HepG2 (cell line): Measurements from ENCODE around the gene VKORC1L1. TPM values are rescaled to one million over a fixed set of nuclear protein-coding genes. Genes with fewer than 3 reads are reported as not detected.
"Not testable (repeated sequence)": the region's sequence is repeated elsewhere in the genome, so short reads cannot be mapped to it uniquely, and the experiment has no call there.

Experiments used
- ATAC-seq: fragments of 200-7000 bp; cut with Tn5 transposase; 3 replicates; pipeline ENCODE4 v1.9.1; 2020; ENCODE audit warnings: mild to moderate bottlenecking, moderate library complexity
- BruUV-seq: library from RNA; stranded (reverse); fragments of 400-500 nt; replicated peaks from 2 replicates; lab custom pipeline; 2021; lab: Mats Ljungman, UMichigan
- CTCF ChIA-PET: fragments of 300-600 bp; formaldehyde crosslinking; extraction: SDS; loops from one replicate; lab custom pipeline; 2021; ENCODE audit warnings: low total read pairs, inconsistent platforms, low intra/inter-chr PET ratio; lab: Yijun Ruan, JAX
- POLR2A ChIA-PET: fragments of 350-600 bp; sonication (Branson Sonifier 250); formaldehyde crosslinking; loops from one replicate; lab custom pipeline; 2020; ENCODE audit warnings: antibody characterized with exemption, inconsistent platforms; lab: Yijun Ruan, JAX
- DNase-seq: peaks from one replicate; pipeline ENCODE4 v3.0.0-alpha.2; 2015; ENCODE audit warnings: low spot score
- FAIRE-seq: peaks from 3 replicates; lab custom pipeline; 2011; peaks lifted over from hg19 to GRCh38; lab: Jason Lieb, UNC
- H2AFZ ChIP-seq: one replicate; pipeline ENCODE4 v1.6.1; 2011; ENCODE audit warnings: low read length, inconsistent platforms
- H3K27ac ChIP-seq: fragments of 300-600 bp; 3 replicates; pipeline ENCODE4 v1.8.0; 2011; ENCODE audit warnings: mixed run types, mild to moderate bottlenecking, mixed read lengths, low read length, inconsistent platforms; ENCODE audit not compliant: insufficient read depth; ENCODE audit errors: extremely low read length
- H3K27me3 ChIP-seq, 2 experiments: fragments of 200-600 bp in 1 of 2; 2 replicates in 1 of 2; 3 replicates in 1 of 2; pipeline versions ENCODE4 v1.6.0 to v1.8.0; 2011; ENCODE audit warnings: low read length in 2 of 2, mild to moderate bottlenecking in 2 of 2, moderate library complexity in 2 of 2, inconsistent platforms in 1 of 2; ENCODE audit not compliant: insufficient read depth in 2 of 2, control insufficient read depth in 1 of 2
- H3K36me3 ChIP-seq, 2 experiments: fragments of 200-600 bp in 1 of 2; replicated peaks in 1 of 2; 2 replicates in 1 of 2; 3 replicates in 1 of 2; pipeline versions ENCODE4 v1.5.1 to v1.8.0; 2011; ENCODE audit warnings: low read length in 2 of 2, inconsistent platforms in 1 of 2; ENCODE audit not compliant: insufficient read depth in 2 of 2, control insufficient read depth in 1 of 2
- H3K4me1 ChIP-seq: 2 replicates; pipeline ENCODE4 v1.5.1; 2012; ENCODE audit warnings: low read length, inconsistent platforms; ENCODE audit not compliant: insufficient read depth
- H3K4me2 ChIP-seq: 2 replicates; pipeline ENCODE4 v1.6.0; 2011; ENCODE audit warnings: low read depth, low read length, inconsistent platforms
- H3K4me3 ChIP-seq, 3 experiments: fragments of 200-600 bp in 1 of 3; sonication (generic), shearing (Covaris generic) in 1 of 3; replicated peaks in 1 of 3; 2 replicates each; pipeline ENCODE4 v1.5.1; 2011 to 2016; ENCODE audit warnings: low read length in 3 of 3, inconsistent platforms in 2 of 3, low read depth in 2 of 3, mild to moderate bottlenecking in 2 of 3, control low read depth in 1 of 3, mixed read lengths in 1 of 3; ENCODE audit not compliant: insufficient read depth in 1 of 3
- H3K79me2 ChIP-seq: one replicate; pipeline ENCODE4 v1.6.1; 2011; ENCODE audit warnings: low read length, inconsistent platforms; ENCODE audit not compliant: insufficient read depth
- H3K9ac ChIP-seq: 2 replicates; pipeline ENCODE4 v1.6.0; 2011; ENCODE audit warnings: mild to moderate bottlenecking, low read depth, low read length, inconsistent platforms; ENCODE audit not compliant: insufficient read depth
- H3K9me3 ChIP-seq: 2 replicates; pipeline ENCODE4 v1.5.1; 2012; ENCODE audit warnings: mild to moderate bottlenecking, low read length
- H4K20me1 ChIP-seq: 2 replicates; pipeline ENCODE4 v1.6.0; 2011; ENCODE audit warnings: inconsistent platforms, mild to moderate bottlenecking, low read length, moderate library complexity; ENCODE audit not compliant: insufficient read depth
- ETV5 ChIP-seq: IDR thresholded peaks from 2 replicates; pipeline ENCODE4 v1.6.1; 2018; ENCODE audit warnings: missing biosample characterization, missing genetic modification reagents, inconsistent platforms, borderline replicate concordance
- FOXP1 ChIP-seq, 2 experiments: fragments of 450-650 bp in 1 of 2; IDR thresholded peaks; 2 replicates each; pipeline ENCODE4 v1.6.1; 2017 to 2018; ENCODE audit warnings: antibody characterized with exemption in 1 of 2
- GZF1 ChIP-seq: sonication (generic); formaldehyde crosslinking; IDR thresholded peaks from 2 replicates; pipeline ENCODE4 v1.5.1; 2020; ENCODE audit warnings: mild to moderate bottlenecking, missing genetic modification reagents
- HNF1A ChIP-seq, 2 experiments: sonication (generic) in 1 of 2; formaldehyde crosslinking in 1 of 2; IDR thresholded peaks; 2 replicates each; pipeline versions ENCODE4 v1.4.0 to v1.6.1; 2016 to 2020; ENCODE audit warnings: borderline replicate concordance in 1 of 2, low read depth in 1 of 2, mild to moderate bottlenecking in 1 of 2, missing genetic modification reagents in 1 of 2
- IKZF5 ChIP-seq: IDR thresholded peaks from 2 replicates; pipeline ENCODE4 v1.6.1; 2018; ENCODE audit warnings: missing genetic modification reagents, mild to moderate bottlenecking, missing compliant biosample characterization
- PHF8 ChIP-seq: sonication (generic); formaldehyde crosslinking; IDR thresholded peaks from 2 replicates; pipeline ENCODE4 v1.5.0; 2020; ENCODE audit warnings: missing genetic modification reagents
- TAF1 ChIP-seq: sonication (generic); formaldehyde crosslinking; IDR thresholded peaks from 2 replicates; pipeline ENCODE4 v1.4.0; 2020; ENCODE audit warnings: missing genetic modification reagents
- ZNF761 ChIP-seq: sonication (generic); formaldehyde crosslinking; conservative IDR thresholded peaks from 2 replicates; pipeline ENCODE4 v1.4.0; 2020; ENCODE audit warnings: mild to moderate bottlenecking, missing genetic modification reagents
- ZSCAN29 ChIP-seq: sonication (generic); formaldehyde crosslinking; conservative IDR thresholded peaks from 2 replicates; pipeline ENCODE4 v1.4.0; 2020; ENCODE audit warnings: mild to moderate bottlenecking, missing genetic modification reagents
- WGBS: methylation state at CpG from one replicate; pipeline ENCODE4 v1.1.6; 2017; ENCODE audit warnings: low lambda C conversion rate; 5-methylcytosine and 5-hydroxymethylcytosine counted together
- in situ Hi-C: cut with HindIII; loops from 2 replicates; pipeline ENCODE4 v1.10.0; 2017; ENCODE audit warnings: low pct_unique_long_range_greater_than_20kb; ENCODE audit not compliant: extremely low pct_ligation_motif_present
- intact Hi-C: fragments of 100-400 bp; cut with micrococcal nuclease; formaldehyde crosslinking; loops from one replicate; pipeline ENCODE4 v1.10.0; 2022; ENCODE audit not compliant: unreplicated experiment
- polyA plus RNA-seq, 8 experiments: library from polyadenylated mRNA; depleted of rRNA in 3 of 8; stranded (reverse) in 7 of 8; unstranded in 1 of 8; fragments of >200 nt; fragmentation: Illumina TruSeq in 4 of 8; extraction: Trizol in 4 of 8; gene quantifications; 2 replicates each; pipeline versions ENCODE4 v1.2.1 to v1.2.3, GENCODE V29; 2011 to 2016; ENCODE audit warnings: low read depth in 4 of 8, missing spikeins in 1 of 8, mixed read lengths in 1 of 8; ENCODE audit not compliant: insufficient read depth in 1 of 8
- total RNA-seq, 5 experiments: library from RNA; depleted of rRNA; stranded (reverse); fragments of >200 nt; fragmentation: Illumina TruSeq; extraction: Trizol; gene quantifications; 2 replicates each; pipeline ENCODE4 v1.2.3, GENCODE V29; 2016; ENCODE audit warnings: low read depth in 1 of 5
- TF ChIP-seq, protein P1 (sequence below): sonication (generic); formaldehyde crosslinking; IDR thresholded peaks from 2 replicates; pipeline ENCODE4 v1.5.1; 2020; ENCODE audit warnings: mild to moderate bottlenecking, moderate library complexity, missing genetic modification reagents
- TF ChIP-seq, protein P2 (sequence below): IDR thresholded peaks from 2 replicates; pipeline ENCODE4 v1.6.1; 2016

Gene VKORC1L1
- total and polyA plus RNA-seq, 2 of the 13 experiments (the other 11 are each of a cell fraction or from before 2014, with no cell fraction given): 13.9 to 16.5 TPM

DNA sequence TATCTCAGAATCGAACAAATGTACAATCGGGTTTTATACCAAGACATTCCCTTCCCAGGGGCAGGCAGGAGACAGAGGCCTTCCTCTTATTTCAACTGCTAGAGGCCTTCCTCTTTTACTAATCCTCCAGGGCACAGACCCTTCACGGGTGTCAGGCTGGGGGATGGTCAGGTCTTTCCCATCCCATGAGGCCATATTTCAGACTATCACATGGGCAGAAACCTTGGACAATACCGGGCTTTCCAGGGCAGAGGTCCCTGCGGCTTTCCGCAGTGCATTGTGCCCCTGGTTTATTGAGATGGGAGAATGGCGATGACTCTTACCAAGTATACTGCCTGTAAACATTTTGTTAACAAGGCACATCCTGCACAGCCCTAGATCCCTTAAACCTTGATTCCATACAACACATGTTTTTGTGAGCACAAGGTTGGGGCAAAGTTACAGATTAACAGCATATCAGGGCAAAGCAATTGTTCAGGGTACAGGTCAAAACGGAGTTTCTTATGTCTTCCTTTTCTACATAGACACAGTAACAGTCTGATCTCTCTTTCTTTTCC, 132.3 kb downstream of the VKORC1L1 start:
- H3K36me3 ChIP-seq; FAIRE-seq; intact Hi-C loops; ATAC-seq; H4K20me1 ChIP-seq; CTCF ChIA-PET; H3K27me3 ChIP-seq; H3K9me3 ChIP-seq; BruUV-seq; DNase-seq; H3K79me2 ChIP-seq; TF ChIP-seq HNF1A (CRISPR knock-in tag; IDR thresholded peaks at IDR 0.05; ENCODE audit: borderline replicate concordance): not testable (repeated sequence)
- WGBS: 47% methylated on average over 4 of the region's 8 CpGs
- in situ Hi-C loops: loop anchor here (25.0 kb wide), 1 partner anchor 268 kb away; no protein-coding TSS in a partner anchor
- peaks cover 50% of the 10 kb centered on the region for H3K4me1 ChIP-seq
- H2AFZ ChIP-seq: peak overlapping the region; percentile 46
- H3K4me2 ChIP-seq: peak overlapping the region; percentile 70
- peak overlapping the region; percentile 31 for H3K9ac ChIP-seq
- H3K27ac ChIP-seq: peak overlapping the region; percentile 64
- H3K4me3 ChIP-seq: peak overlapping the region in 1 of 3 experiments; percentile 30; a peak in 1 of 6 replicates
- POLR2A ChIA-PET: interaction anchor here (1.3 kb wide), 1 partner anchor 70 kb away, joined by 5 read pairs; the partner anchor contains the start of gene ASL
- TF ChIP-seq PHF8 (CRISPR knock-in tag) (peak; percentile 19; the same call in 1 of the 2 replicates), TAF1 (CRISPR knock-in tag) (peak; percentile 22; the same call in 1 of the 2 replicates), FOXP1 (IDR thresholded peaks at IDR 0.05) (0 out of 2 replicates have a peak, but pooled peaks have one; percentile 31), FOXP1 (CRISPR knock-in tag; IDR thresholded peaks at IDR 0.05) (peak; percentile 75), ZSCAN29 (CRISPR knock-in tag) (0 out of 2 replicates have a peak, but pooled peaks have one; percentile 56), IKZF5 (peak; percentile 15; the same call in 1 of the 2 replicates), ZNF761 (CRISPR knock-in tag) (0 out of 2 replicates have a peak, but pooled peaks have one; percentile 49), HNF1A (IDR thresholded peaks at IDR 0.05; ENCODE audit: low read depth) (peak; percentile 65), GZF1 (0 out of 2 replicates have a peak, but pooled peaks have one; percentile 28), ETV5 (CRISPR knock-in tag) (peak; percentile 11; the same call in 1 of the 2 replicates)
- TF ChIP-seq, protein P1, sequence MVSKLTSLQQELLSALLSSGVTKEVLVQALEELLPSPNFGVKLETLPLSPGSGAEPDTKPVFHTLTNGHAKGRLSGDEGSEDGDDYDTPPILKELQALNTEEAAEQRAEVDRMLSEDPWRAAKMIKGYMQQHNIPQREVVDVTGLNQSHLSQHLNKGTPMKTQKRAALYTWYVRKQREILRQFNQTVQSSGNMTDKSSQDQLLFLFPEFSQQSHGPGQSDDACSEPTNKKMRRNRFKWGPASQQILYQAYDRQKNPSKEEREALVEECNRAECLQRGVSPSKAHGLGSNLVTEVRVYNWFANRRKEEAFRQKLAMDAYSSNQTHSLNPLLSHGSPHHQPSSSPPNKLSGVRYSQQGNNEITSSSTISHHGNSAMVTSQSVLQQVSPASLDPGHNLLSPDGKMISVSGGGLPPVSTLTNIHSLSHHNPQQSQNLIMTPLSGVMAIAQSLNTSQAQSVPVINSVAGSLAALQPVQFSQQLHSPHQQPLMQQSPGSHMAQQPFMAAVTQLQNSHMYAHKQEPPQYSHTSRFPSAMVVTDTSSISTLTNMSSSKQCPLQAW (CRISPR knock-in tag): peak; percentile 78
- TF ChIP-seq, protein P2, sequence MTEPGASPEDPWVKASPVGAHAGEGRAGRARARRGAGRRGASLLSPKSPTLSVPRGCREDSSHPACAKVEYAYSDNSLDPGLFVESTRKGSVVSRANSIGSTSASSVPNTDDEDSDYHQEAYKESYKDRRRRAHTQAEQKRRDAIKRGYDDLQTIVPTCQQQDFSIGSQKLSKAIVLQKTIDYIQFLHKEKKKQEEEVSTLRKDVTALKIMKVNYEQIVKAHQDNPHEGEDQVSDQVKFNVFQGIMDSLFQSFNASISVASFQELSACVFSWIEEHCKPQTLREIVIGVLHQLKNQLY (CRISPR knock-in tag): peak; percentile 33; the same call in 1 of the 2 replicates
